GM21737 (cell line): ENCODE data around the gene FIGLA.
"Not testable (repeated sequence)": the region's sequence is repeated elsewhere in the genome, so short reads cannot be mapped to it uniquely, and the experiment has no call there.

Experiments used
- ATAC-seq: cut with Tn5 transposase; IDR thresholded peaks from one replicate; pipeline ENCODE4 v1.9.1; 2021; ENCODE audit warnings: mild to moderate bottlenecking, moderate library complexity; ENCODE audit not compliant: unreplicated experiment

FIGLA gene

DNA sequence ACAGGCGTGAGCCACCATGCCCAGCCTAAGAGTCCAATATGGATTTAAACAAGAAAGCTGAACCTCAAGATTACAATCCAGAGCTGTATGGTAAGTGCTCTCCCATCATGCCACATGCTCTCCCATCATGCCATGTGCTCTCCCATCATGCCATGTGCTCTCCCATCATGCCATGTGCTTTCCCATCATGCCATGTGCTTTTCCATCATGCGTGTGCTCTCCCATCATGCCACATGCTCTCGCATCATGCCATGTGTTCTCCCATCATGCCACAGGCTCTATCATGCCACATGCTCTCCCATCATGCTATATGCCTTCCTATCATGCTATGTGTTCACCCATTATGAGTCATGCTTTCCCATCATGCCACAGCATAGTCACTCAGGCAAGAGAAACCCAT lies 43.2 kb downstream of the FIGLA start:
- ATAC-seq, result no peak

DNA sequence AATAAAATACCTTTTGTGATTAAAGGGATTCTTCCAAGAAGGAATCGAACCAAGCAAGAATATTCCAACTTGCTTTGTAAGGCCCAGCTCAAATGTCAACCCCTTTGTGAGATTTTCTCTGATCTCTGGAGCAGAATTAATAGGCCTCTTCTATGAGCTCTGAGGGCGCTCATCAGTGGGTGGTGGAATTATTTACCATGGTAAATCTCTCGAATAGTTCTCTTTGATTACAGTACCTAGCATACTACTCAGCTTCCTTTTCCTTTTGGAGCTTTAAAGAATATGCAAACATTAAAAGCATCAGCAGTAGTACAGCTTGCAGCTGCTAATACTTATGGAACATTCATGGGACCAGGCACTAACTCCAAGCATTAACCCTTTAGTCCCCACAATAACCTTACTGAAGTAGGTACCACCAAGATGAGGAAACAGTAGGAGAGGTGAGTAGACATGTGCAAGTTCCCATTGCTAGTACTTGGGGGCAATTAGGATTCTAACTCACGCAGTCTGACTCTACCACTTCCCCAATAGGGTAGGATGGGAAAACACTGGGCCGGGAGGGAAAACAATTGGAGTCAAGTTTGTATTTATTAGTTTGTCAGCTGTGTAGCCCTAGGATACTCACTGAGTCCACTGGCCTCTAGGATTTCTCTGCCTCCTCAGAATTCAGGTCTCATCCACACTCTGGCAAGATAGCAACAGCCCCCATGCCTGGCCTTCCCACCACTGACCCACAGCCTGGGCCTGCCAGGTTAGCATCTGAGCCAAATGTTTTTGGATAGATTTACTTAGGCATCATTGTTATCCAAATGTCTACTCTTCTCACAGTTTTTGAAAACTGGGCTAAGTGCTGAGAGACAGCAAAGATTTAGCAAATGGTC lies 44.1 kb downstream of the FIGLA start:
- ATAC-seq, result no peak

DNA sequence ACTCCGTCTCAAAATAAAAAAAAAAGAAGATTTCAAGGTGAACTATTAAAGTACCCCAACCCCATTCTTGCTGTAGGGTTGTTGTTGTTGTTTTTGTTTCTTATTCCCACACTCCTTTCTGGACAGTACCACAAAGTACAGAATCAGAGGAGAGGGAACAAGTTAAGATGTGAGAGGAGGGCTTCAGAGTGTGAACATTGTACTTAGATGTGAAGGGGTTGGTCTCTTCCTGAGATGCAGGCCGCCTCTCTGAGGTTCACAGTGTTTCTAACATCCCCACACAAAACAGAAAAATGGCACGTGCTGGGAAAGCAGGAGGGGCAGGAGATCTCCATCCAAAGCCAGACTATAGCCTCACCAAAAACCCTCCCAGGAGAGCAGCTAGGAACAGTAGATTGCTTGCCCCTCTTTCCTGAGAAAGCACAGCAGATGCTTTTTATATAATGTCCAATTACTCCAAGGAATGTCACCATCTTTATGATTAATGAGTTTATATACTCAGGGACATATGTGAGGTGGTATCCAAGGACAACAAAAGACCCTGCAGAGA lies 45.1 kb downstream of the FIGLA start:
- no peak for ATAC-seq

DNA sequence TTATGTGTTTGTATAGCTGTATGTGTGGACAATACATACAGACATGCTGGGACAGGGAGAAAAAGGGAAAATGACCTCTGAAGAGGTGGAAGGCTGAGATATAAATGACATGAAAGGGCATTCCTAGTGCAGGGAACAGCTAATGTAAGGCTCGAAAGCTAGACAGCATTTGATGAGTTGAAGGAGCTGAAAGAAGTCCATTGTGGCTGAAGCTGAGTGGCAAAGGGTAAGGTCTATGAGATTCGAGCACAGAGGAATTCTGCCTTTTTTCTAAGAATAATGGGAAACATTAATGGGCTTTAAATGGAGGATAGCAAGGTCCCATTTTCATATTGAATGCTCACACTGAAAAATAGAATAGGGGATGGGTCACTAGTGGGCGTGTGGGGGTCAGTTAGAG lies 46.0 kb downstream of the FIGLA start:
- no peak for ATAC-seq

DNA sequence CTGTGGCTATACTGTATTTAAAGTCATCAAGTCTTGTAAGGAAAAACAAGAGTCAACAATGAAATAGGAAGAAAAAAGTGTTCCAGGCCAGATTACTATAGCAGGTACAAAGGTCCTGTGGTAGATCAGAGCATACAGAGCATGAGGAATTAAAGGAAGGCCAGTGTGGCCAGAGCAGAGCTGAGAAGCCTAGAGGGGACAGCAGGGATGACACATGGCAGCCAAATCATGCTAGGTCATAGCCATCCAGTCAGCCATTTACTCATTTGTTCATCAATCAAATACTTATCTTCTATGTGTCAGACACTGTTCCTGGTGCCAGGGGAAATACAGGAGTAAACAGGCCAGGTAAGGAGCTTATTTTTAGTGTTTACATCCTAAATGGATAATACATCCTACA lies 46.8 kb downstream of the FIGLA start:
- ATAC-seq, result no peak

DNA sequence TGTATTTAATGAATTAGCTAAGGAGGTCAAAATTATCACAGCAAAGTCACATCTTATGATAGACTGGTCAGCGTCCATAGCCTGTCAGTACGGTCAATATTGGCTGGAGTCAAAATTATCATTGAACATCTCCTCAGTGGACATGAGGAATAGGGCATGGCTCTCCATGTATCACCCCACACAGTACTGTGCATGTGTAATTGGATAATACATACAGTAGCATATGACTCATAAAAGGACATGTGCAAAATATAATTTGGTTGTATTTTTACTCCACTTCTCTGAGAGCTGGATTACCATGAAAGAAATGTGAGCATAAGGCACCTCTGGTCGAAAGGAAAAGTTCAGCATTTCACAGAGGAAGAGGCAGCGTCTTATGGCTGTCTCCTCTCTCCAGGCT lies 47.4 kb downstream of the FIGLA start:
- ATAC-seq, result no peak

DNA sequence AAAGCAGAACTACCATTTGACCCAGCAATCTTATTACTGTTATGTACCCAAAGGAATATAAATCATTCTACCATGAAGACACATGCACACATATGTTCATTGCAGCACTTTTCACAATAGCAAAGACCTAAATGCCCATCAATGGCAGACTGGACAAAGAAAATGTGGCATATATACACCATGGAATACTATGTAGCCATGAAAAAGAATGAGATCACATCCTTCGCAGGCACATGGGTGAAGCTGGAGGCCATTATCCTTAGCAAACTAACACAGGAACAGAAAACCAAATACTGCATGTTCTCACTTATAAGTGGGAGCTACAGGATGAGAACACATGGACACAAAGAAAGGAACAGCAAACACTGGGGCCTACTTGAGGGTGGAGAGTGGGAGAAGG lies 51.0 kb downstream of the FIGLA start:
- ATAC-seq, result not testable (repeated sequence)

DNA sequence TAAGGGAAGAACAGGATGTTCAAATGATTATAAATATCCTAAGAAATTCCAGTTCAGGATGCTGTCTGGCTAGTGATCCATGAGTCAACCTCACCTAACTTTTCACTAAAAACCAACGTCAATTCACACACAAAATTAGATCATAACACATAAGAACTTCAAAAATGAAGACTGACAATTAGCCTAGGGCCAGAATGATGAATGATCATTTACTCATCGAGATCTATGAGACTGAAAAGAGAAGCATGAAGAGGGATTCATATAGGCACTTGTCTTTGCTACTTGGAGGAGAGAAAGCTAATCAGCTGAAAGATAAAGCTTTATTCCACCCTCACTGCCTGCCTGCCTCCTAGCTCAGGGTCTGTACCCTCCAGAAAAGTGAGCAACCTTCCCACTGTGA lies 52.3 kb downstream of the FIGLA start:
- ATAC-seq, result no peak

DNA sequence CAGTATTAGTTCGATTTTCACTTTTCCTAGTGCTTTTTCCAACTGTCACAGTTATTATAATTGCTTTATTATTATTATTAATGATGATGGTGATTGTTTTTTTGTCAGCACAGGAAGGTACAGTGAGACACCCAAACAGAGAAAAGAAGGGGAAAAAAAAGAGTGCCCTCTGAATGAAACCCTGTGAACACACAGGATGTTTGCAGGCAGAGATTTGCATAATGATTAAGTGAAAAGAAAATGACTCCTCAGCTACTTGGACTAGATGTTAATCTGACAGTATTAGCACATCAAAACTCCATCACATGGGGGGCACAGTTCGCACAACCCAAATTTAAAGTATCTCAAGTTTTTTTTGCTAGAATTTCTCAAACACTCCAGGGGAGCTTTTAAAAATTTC lies 55.4 kb downstream of the FIGLA start:
- no peak for ATAC-seq

DNA sequence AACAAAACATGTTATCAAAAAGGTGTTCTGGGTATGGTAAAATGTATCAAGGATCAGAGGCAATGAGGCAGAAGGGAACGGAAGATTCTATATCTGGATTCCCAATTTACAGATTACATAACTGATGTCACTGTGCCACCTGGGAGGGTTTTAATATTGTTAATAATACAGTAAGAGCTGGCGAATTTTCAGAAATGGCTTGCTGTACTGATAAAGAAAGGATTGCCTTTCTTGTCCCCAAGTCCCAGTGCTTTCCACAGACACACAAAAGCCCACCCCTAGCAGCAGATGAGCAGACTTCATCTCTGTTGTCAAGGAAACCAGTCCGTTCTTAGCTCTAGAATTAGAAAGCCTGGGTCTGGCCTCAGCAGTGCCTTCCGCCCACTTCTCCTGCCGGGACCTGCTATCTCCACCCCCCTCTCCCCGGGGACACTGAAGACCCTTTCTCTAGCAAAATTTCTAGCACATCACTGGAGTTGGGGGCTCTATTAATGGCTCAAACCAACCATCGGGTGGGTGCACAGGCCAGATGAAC lies 56.7 kb downstream of the FIGLA start:
- no peak for ATAC-seq

DNA sequence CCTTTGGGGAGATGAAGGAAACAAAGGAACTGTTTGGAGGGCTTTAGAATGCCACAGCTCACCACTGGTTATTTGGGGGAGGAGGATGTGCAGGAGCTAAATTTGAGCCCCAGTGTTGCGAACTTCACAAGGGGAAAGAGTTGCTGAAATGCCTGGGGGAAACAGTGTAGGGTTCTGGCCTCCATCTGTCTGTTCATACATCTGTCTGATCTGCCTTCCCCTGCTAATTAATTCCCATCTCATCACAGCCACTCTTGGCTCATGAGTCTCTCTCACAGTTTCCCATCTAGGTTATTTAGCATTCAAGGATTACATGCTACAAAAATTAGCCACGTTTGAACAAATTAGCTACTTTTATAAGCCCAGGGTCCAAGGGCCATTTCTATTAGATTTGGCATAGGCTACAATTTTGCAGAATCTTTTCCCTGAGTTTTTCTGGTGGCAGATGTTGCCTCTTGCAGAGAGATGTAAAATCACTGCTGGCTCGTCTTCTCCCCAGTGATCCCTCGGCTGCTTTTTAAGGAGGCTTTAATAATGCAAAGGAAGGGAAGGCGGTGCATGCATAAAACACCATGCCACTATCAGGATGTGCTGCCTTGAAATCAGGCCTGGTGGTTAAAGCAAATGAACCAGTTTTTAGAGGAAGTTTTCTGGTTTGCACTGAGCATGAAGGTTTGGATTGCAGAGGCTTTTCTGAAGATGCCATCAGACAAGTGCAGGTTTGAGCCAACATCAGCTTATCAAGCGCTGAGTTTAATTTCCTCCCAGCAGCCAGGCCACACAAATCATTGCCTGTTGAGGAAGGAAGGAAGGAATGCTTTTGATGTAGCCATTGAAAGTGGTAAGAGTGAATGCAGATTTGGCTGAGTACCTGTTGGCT lies 57.4 kb downstream of the FIGLA start:
- no peak for ATAC-seq

DNA sequence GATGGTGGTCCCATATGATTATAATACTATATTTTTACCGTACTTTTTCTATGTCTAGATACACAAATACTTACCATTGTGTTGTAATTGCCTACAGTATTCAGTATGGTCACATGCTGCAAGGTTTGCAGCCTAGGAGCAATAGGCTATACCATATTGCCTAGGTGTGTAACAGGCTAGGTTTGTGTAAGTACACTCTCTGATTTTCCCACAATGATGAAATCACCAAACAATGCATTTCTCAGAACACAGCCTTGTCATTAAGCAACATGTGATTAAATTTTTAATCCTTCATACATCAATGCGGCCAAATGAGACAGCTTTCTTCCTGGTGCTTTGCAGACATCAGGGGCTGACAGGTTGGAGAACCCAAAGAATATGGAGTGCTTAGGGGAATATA lies 59.7 kb downstream of the FIGLA start:
- ATAC-seq, result no peak

DNA sequence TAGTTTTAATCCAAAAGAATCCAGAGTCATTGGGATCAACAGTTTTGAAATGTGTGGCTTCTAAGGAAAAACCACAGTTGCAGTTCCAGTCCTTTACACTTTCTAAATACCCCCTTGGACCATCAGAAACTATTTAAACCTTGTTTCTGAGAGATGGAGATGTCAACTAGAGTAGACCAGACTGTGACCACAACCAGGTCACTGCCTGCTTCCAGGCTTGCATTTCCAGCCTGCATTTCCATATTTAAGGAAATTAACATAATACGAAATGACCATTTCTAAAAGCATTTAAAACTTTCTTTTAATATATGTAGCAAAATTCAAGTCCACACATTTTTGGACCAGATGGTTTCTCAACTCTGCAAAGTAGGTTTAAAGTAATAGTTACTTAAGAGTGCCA lies 60.8 kb downstream of the FIGLA start:
- no peak for ATAC-seq

DNA sequence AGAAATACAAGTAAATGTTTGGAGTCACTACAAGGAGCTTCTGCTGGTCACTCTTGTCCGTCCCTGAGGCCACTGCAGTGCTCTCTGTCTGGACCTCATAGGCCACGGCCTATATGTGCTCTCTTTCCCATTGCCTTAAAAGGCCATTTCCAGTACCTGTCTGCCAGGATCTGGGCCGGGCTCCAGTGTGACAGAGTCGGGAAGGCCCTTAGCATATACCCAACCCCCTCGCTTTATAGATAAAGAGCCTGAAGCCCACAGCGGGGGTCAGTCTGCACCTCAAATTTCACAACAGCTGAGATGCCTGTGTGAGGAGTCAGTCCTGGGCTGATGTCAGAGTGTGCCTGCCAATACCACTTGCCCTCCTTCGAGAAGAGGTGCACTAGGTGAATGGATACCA lies 62.3 kb downstream of the FIGLA start:
- no peak for ATAC-seq
